Eye (tissue), 1 donor: ENCODE measurements around the gene SLC7A9.
"Not testable (repeated sequence)": the region's sequence is repeated elsewhere in the genome, so short reads cannot be mapped to it uniquely, and the experiment has no call there.

Experiments used
- DNase-seq: peaks from one replicate; pipeline ENCODE4 v3.0.0-alpha.2; 2015

SLC7A9 gene

GRCh38 chr19:32787161-32787813 is 82.3 kb downstream of the SLC7A9 start:
- peak; percentile 19 for DNase-seq

- not testable (repeated sequence) for DNase-seq
Measured at GRCh38 chr19:32782089-32782488, 87.5 kb downstream of the SLC7A9 start.

DNA sequence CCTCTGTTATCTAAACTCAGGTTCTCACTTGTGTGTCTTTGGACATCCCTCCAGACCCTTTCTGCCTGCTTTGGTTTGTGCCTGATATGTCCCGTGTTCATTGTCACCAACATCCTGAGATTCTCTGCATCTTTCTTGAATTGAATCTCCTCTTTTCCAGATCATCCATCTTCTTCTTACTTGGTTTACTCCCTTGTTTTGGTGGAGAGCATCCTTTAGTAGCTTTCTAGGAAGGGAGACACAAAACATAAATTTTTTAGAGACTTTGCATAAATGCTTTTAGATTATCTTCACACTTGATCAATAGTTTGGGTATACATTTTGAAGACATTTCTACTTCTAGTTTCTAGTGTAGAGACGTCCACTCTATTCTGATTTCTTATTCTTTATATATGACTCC is 88.3 kb downstream of the SLC7A9 start:
- DNase-seq, result no peak
